ENCODE data around the gene FBXO39.

DNA sequence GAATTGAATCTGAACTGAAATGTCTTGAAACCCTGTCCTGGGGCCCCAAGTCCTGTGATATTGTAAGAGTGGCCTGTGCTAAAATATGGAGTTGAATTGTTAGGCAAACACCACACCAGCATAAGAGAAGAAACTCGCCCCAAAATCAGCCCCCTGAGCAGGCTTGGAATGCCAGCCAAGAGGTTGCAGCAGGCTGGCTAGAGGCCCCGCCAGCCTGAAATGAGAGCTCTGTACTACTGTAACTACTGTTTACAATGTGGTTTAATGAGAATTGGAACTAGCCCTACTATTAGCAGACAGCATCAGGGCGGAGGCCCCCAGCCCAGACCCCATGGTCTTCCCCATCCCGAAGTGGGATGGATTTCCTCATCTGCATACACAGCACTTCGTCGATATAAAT is 23.7 kb downstream of the FBXO39 start:
- TF ChIP-seq, protein P1, sequence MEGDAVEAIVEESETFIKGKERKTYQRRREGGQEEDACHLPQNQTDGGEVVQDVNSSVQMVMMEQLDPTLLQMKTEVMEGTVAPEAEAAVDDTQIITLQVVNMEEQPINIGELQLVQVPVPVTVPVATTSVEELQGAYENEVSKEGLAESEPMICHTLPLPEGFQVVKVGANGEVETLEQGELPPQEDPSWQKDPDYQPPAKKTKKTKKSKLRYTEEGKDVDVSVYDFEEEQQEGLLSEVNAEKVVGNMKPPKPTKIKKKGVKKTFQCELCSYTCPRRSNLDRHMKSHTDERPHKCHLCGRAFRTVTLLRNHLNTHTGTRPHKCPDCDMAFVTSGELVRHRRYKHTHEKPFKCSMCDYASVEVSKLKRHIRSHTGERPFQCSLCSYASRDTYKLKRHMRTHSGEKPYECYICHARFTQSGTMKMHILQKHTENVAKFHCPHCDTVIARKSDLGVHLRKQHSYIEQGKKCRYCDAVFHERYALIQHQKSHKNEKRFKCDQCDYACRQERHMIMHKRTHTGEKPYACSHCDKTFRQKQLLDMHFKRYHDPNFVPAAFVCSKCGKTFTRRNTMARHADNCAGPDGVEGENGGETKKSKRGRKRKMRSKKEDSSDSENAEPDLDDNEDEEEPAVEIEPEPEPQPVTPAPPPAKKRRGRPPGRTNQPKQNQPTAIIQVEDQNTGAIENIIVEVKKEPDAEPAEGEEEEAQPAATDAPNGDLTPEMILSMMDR (conservative IDR thresholded peaks at IDR 0.05; ENCODE audit: low read depth, low read length) = no peak
- TF ChIP-seq EZH2 (IDR thresholded peaks at IDR 0.05; ENCODE audit: borderline replicate concordance, low read depth, low read length, poor library complexity, severe bottlenecking) = no peak
